GM19099 (cell line): ENCODE results near the gene TSPYL2.

Source experiments
- POLR2A ChIP-seq: IDR thresholded peaks from 3 replicates; pipeline ENCODE4 v1.6.1; 2011; ENCODE audit warnings: low read depth; ENCODE audit not compliant: insufficient read length; ENCODE audit errors: extremely low read depth

The TSPYL2 gene

GRCh38 chrX:53075011-53075410, 7.2 kb upstream of the TSPYL2 start:
- no peak for TF ChIP-seq POLR2A

GRCh38 chrX:53076671-53077070, 5.5 kb upstream of the TSPYL2 start:
- no peak for TF ChIP-seq POLR2A

GRCh38 chrX:53077207-53078197, 4.7 kb upstream of the TSPYL2 start:
- TF ChIP-seq POLR2A = no peak

GRCh38 chrX:53078943-53079342, 3.2 kb upstream of the TSPYL2 start:
- no peak for TF ChIP-seq POLR2A

- TF ChIP-seq POLR2A = no peak
These were observed 1.3 kb upstream of the TSPYL2 start for GRCh38 chrX:53080628-53081580.

GRCh38 chrX:53082773-53083616, 828 bp downstream of the TSPYL2 start:
- no peak for TF ChIP-seq POLR2A

GRCh38 chrX:53084043-53084570, 1.9 kb downstream of the TSPYL2 start:
- TF ChIP-seq POLR2A = no peak

- no peak for TF ChIP-seq POLR2A
These were observed 2.7 kb downstream of the TSPYL2 start for GRCh38 chrX:53084863-53085262.

GRCh38 chrX:53085661-53086229, 3.6 kb downstream of the TSPYL2 start:
- no peak for TF ChIP-seq POLR2A

GRCh38 chrX:53086464-53086863, 4.3 kb downstream of the TSPYL2 start:
- TF ChIP-seq POLR2A = no peak

- no peak for TF ChIP-seq POLR2A
These were observed 5.2 kb downstream of the TSPYL2 start for GRCh38 chrX:53087388-53087831.

- peak; percentile 36 for TF ChIP-seq POLR2A
These were observed 6.2 kb downstream of the TSPYL2 start for GRCh38 chrX:53088136-53088974.
